Dedifferentiated amniotic fluid mesenchymal stem cell (primary cell): ENCODE results near the gene KCTD20.
"Not testable (repeated sequence)": the region's sequence is repeated elsewhere in the genome, so short reads cannot be mapped to it uniquely, and the experiment has no call there.

Experiments
- DNase-seq: peaks from one replicate; pipeline ENCODE4 v3.0.0-alpha.2; 2016; ENCODE audit errors: extremely low spot score

KCTD20 gene

GRCh38 chr6:36442671-36443470 is at the start of gene KCTD20, which contains the start of gene PXT1:
TSS of gene KCTD20 (plus strand) at chr6:36443000. CDS start at chr6:36470098, 27,098 bp downstream.
TSS of gene PXT1 (minus strand) at chr6:36442854. CDS start at chr6:36426082, 16,772 bp downstream.
- peak; percentile 78 for DNase-seq

- no peak for DNase-seq
Observed at GRCh38 chr6:36399970-36400369, 42.8 kb upstream of the KCTD20 start.

- DNase-seq, result no peak
Observed at GRCh38 chr6:36402481-36402880, 40.3 kb upstream of the KCTD20 start.

DNA sequence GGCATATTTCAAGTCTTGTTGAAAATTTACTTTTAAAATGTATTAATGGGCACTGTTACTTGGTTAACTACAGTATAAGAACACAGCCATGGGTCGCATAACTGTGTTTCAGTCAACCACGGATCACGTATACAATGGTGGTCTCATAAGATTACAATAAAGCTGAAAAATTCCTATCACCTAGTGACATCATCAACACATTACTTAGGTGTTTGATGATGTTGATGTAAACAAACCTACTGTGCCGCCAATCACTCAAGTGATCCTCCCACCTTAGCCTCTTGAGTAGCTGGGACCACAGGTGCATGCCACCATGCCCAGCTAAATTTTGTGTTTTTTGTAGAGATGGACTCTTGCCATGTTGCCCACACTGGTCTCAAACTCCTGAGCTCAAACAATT is 38.6 kb upstream of the KCTD20 start:
- DNase-seq, result no peak

DNA sequence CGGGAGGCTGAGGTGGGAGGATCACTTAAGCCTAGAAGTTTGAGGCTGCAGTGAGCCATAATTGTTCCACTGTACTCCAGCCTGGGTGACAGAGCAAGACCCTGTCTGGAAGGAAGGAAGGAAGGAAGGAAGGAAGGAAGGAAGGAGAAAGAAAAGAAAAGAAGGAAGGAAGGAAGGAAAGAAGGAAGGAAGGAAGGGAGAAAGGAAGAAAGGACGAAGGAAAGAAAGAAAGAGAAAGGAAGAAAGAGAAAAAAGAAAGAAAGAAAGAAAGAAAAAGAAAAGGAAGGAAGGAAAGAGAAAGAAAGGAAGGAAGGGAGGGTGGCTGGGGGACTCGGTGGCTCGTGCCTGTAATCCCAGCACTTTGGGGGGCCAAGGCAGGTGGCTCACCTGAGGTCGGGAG is 33.1 kb upstream of the KCTD20 start:
- DNase-seq, result not testable (repeated sequence)

DNA sequence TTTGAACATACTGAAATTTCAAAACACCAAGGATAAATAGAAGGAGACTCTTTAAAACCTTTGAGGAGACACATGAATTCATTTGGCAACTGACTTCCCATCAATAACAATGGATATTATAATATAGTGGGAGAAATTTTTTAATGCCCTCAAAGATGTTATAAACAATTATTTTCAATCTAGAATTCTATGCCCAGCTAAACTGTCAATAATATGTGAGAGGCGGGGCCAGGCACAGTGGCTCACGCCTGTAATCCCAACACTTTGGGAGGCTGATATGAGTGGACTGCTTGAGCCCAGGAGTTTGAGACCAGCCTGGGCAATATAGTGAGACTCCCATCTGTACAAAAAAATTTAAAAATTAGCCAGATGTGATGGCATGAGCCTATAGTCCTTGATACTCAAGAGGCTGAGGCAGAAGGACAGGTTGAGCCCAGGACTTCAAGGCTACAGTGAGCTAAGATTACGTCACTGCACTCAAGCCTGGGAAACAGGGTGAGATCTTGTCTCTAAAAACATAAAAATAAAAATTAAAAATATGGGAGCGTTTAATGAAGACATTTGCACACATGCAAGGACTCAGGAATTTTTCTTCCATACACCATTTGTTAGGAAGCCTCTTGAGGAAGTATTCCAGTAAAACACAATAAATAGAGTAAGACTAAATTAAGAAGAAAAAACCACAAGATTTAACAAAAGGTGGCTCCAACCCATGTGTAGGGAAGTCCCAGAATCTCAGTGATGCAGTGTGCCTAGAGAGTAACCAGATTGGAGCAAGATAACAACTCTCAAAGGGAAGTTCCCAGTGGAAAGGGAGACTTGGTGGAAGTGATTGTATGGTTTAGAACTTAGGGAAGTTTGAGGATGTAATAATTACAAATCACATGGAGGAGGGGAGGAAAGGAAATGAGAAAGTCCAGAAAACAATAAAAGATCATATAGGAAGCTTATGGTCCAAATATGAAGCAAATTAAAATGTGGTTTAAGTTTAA is 29.0 kb upstream of the KCTD20 start:
- no peak for DNase-seq

DNA sequence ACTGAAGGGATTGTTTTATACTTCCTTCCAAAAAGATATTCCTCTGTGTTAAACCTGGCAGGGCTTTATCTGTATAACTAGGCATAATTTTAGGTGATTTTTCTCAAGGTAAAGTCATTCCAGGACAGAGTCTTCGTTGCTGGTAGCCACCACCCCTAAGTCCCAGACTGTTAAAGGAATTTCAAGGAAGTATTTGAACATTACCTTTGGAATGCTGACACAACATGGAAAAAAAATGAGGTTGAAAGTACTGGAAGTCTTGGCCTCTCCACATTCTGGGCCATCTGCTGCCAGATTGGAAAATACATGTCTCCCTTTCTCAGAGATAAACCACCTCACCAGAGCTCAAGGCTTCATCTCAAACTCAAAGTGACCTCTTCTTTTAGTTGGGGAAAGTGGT is 28.3 kb upstream of the KCTD20 start:
- DNase-seq, result no peak

DNA sequence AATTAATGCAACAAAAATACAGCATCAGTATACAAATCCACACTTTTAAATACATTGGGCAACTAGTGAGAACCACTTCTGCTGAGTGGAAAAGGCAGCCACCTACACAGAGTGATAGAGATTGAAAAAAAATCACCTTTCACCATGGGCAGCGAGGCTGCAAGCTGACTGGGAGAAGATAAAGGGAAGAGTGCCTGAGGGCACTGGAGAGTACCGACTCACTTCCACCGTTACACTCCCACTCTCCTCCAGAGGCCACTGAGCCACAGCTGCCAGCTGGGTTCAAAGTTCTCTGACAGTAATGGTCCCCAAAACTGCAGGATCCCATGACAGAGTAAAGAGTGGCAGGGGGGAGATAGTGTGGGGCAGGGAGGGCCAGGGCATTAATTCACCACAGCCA is 24.2 kb upstream of the KCTD20 start:
- no peak for DNase-seq

- no peak for DNase-seq
Observed at GRCh38 chr6:36419310-36419709, 23.5 kb upstream of the KCTD20 start.

GRCh38 chr6:36422714-36423100 is 20.1 kb upstream of the KCTD20 start:
- no peak for DNase-seq

- peak; percentile 98 for DNase-seq
Observed at GRCh38 chr6:36423101-36423824, 19.5 kb upstream of the KCTD20 start.

- DNase-seq, result no peak
Observed at GRCh38 chr6:36426622-36427021, 16.2 kb upstream of the KCTD20 start.

DNA sequence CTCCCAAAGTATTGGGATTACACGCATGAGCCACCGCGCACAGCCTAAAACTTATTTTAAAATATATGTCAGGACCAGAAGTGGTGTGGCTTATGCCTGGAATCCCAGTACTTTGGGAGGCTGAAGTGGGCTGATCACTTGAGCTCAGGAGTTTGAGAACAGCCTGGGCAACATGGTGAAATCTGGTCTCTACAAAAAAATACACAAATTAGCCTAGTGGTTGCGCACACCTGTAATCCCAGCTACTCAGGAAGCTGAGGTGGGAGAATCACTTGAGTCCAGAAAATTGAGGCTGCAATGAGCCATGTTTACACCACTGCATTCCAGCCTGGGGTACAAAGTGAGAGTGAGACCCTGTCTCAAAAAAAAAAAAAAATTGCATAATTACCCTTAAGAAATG is 13.9 kb upstream of the KCTD20 start:
- DNase-seq, result no peak

DNA sequence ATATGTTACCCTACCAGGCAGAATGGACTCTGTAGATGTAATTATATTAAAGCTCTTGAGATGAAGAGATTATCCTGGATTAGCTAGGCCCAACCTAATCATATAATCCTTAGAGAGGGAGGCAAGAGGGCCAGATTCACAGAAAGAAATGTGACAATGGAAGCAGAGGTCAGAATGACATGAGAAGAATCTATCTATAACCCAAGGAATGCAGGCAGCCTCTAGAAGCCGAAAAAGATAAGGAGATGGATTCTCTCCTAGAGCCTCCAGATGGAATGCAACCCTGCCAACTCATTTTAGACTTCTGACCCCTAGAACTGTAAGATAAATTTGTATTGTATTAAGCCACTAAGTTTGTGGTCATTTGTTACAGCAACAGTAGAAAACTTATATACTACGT is 12.4 kb upstream of the KCTD20 start:
- DNase-seq, result no peak

DNA sequence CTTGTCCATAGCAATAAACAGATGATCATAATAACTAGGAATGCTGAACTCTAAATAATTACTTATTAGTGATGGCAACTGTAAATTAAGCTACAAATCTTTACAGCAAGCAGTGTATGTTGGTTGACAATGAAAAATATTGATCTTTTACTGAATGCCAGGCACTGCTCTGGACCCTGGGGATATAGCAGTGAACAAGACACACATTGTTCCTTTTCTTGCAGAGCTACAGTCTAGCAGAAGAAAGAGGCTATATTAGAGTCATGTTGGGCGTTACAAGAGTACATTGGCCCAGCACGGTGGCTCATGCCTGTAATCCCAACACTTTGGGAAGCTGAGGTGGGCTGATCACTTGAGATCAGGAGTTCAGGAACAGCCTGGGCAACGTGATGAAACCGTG is 11.6 kb upstream of the KCTD20 start:
- no peak for DNase-seq

- DNase-seq, result no peak
Observed at GRCh38 chr6:36432151-36432671, 10.6 kb upstream of the KCTD20 start.

- peak; percentile 41 for DNase-seq
Observed at GRCh38 chr6:36436466-36436865, 6.3 kb upstream of the KCTD20 start.

DNA sequence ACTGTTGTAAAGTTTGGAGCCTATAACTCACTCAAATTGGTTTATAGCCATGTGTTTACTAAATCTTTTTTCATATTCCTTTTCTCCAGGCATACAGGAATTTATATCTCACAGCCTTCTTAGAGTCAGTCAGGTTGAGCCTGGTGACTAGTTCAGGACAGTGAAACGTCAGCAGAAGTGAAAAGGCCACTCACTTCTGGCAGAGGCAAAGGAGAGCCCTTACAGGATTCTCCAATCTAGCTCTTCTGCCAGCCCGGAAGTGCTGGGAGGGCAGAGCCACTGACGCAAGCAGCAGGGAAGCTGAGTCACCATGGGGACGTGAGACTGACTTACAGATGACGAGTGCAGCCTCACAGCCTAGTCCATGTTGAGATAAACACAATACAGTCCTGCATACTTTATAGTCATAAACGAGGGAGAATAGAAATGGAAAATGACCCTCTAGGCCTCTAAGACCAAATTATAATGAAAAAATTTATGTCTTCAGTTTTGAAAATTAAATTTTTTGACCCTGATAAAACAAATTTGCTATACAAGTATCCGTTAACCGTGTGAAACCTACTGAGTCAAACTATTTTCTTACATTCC is 1.4 kb upstream of the KCTD20 start:
- peak; percentile 97 for DNase-seq

- DNase-seq, result no peak
Observed at GRCh38 chr6:36442103-36442670, 613 bp upstream of the KCTD20 start.

DNA sequence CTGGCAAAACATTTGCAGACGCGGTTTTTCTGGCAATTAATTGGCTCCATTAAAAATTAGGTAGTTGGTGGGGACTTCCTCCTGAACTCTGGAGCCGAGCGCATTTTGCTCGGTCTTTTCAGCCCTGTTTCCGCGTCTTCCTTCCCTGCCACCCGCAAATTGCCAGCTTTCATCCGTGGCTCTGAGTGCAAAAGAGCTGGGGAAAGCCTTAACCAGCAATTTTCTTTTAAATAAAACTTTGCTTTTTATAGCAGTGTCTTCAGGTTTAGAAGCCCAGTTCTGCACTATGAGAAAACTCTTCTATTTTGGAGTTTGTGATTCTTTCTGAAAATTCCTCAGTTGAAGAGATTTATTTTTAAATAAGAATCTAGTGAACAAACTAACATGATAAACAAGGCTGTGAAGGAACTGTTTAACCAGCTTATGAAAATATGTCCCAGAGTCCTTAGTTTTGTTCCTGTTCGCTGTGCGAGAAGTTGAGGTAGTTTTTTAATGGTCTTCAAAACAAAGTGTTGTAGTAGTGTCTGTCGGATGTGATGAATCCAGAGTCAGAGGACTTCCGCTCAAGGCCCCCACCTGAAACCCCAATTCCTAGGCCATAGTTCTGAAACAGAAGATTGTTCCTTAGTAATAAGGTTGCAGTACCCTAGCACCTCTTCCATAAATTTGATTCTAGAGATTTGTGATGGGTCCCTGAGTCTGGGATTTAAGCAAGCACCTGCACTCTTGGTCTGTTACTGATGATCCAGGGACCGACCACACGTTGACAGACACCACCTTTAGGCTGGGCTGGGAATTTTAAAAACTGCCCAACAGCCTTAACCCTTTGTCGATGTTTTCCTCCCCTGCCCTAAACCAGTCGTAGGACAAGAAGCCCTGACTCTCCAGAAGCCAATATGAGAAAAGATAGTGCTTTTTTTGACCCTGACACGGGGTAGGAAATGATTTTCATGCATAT is 950 bp downstream of the KCTD20 start:
- no peak for DNase-seq
